Activated CD4-positive, alpha-beta memory T cell treated with anti-CD3 and anti-CD28 coated beads for 36 hours (primary cell): Measurements from ENCODE around the gene WDFY4. TPM values are rescaled to one million over a fixed set of nuclear protein-coding genes. Genes with fewer than 3 reads are reported as not detected.

ENCODE experiments used
- CTCF ChIA-PET: fragments of 350-600 bp; sonication (Branson Sonifier 250); formaldehyde crosslinking; loops from one replicate; lab custom pipeline; 2021; ENCODE audit warnings: antibody characterized with exemption, inconsistent platforms; lab: Charles Lee
- POLR2A ChIA-PET: fragments of 350-600 bp; sonication (Branson Sonifier 250); formaldehyde crosslinking; loops from one replicate; lab custom pipeline; 2021; ENCODE audit warnings: antibody characterized with exemption; lab: Charles Lee
- DNase-seq: peaks from one replicate; pipeline ENCODE4 v3.0.0-alpha.2; 2020
- H3K27ac Mint-ChIP-seq: one replicate; pipeline ENCODE4 v1.8.0; 2021; ENCODE audit warnings: mixed read lengths
- H3K27me3 Mint-ChIP-seq: one replicate; pipeline ENCODE4 v1.8.0; 2021; ENCODE audit warnings: mixed read lengths
- H3K36me3 Mint-ChIP-seq: one replicate; pipeline ENCODE4 v1.8.0; 2021; ENCODE audit warnings: mixed read lengths
- H3K4me1 Mint-ChIP-seq: one replicate; pipeline ENCODE4 v1.8.0; 2021; ENCODE audit warnings: low read depth, mixed read lengths
- H3K4me3 Mint-ChIP-seq: one replicate; pipeline ENCODE4 v1.8.0; 2021; ENCODE audit warnings: mild to moderate bottlenecking, mixed read lengths
- H3K9me3 Mint-ChIP-seq: one replicate; pipeline ENCODE4 v1.8.0; 2021; ENCODE audit warnings: mixed read lengths
- intact Hi-C: fragments of 100-400 bp; cut with micrococcal nuclease; formaldehyde crosslinking; loops from one replicate; pipeline ENCODE4 v1.15.1; 2023
- total RNA-seq, 2 experiments: library from RNA; stranded (reverse); gene quantifications; one replicate each; pipeline ENCODE4 v1.2.3, GENCODE V29; 2021

Gene WDFY4
- total RNA-seq, 2 experiments from 2014 or later: not detected

DNA sequence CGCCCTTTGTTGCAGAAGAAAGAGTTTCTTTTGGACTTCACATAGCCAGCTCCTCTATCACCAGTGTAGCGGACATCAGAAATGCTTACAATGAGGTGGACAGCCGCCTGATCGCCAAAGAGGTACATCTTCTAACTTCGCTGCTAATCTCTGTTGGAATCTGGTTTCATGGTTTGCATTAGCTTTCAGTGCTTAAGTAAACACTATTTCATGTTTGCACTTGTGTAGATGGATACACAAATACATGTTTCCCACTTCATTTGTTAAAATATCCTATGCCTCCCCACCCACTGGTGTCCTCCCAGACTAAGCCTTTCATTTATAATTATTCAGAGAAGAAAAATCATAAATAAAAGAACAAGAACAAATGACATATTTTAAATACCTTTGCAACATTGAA lies 103.9 kb downstream of the WDFY4 start:
- intact Hi-C loops: no loop called here

DNA sequence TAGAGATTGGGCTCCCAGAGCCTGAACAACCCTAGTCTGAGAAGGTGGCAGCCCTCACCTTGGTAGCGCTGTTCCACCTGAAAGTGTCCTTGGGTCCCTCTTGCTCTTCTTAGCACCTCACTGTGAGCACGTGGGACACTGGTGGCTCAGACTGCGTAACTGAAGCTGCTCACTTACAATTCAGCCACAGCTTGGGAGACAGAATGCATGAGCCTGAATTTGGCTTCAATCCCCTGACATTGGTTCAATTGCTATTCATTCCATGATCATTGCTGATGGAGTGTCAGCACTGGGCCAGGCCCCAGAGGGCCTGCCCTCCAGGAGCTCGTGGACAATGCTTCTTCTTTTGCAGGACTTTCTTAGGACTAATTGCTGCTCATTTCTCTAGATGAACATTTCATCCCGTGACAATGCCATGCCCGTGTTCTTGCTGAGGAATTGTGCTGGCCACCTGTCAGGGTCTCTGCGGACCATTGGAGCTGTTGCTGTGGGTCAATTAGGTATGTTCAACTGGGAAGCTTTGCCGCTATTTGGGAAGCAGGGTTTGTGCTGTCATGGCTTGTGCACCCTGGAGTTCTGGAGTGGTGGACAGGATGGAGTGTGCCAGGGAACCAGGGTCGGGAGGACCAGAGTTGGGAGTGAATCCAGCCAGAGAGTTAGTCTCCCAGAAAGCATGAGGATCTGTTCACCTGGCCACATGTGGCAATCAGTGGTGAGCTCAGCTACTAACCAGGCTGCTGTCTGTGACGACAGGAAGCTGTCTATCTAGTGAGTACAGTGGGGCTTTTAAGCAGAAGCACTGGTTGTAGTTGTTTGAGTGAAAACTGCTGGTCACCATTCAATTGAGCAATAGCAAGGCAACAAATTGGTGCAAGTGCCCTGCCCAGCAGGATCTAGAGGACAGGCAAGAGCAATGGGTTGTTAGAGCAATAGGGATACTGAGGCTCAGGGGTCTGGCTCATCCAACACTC lies 105.1 kb downstream of the WDFY4 start:
- no peaks in the 10 kb centered on the region for H3K36me3 Mint-ChIP-seq
- ChIA-PET POLR2A (no interaction called here), CTCF (no interaction called here)

More for the DNA sequence above, 103.9 kb downstream of the WDFY4 start:
- POLR2A ChIA-PET: no interaction called here
- Mint-ChIP-seq H3K4me1 (no peaks in the 10 kb centered on the region), H3K36me3 (no peaks in the 10 kb centered on the region), H3K27me3 (peaks cover 13% of the 10 kb centered on the region), H3K9me3 (no peaks in the 10 kb centered on the region), H3K27ac (no peak overlapping the region), H3K4me3 (no peak overlapping the region)
- CTCF ChIA-PET: no interaction called here
- no peak for DNase-seq

DNA sequence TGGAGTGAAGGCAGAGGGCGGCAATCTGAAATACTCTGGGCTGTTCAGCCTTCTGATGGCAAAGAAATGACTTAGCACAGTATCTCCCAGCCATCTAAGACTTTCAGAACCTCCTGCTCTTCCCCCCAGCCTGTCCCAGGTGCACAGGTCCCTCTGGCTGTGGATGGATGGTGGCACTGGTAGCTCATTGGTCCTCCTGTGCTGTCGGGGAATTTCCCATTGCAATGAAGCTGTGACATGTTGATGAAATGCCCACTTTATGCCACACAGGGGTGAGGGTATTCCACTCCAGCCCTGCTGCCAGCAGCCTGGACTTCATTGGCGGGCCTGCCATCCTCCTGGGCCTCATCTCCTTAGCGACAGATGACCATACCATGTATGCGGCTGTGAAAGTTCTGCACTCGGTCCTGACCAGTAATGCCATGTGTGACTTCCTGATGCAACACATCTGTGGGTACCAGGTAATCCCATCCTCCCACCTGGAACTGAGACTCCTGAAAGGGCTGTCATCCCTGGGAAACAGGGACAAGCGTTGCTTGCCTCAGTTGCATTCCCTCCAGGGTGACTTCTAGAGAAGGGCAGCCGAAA lies 105.9 kb downstream of the WDFY4 start:
- CTCF ChIA-PET: no interaction called here
- intact Hi-C loops: loop anchor here (5.0 kb wide), 1 partner anchor 387 kb away; no protein-coding TSS in a partner anchor
- DNase-seq: no peak
- no peak overlapping the region for H3K27ac Mint-ChIP-seq
- H3K27me3 Mint-ChIP-seq: peaks cover 13% of the 10 kb centered on the region
- POLR2A ChIA-PET: no interaction called here
- H3K4me3 Mint-ChIP-seq: no peak overlapping the region
- H3K9me3 Mint-ChIP-seq: no peaks in the 10 kb centered on the region
- H3K4me1 Mint-ChIP-seq: no peaks in the 10 kb centered on the region
- H3K36me3 Mint-ChIP-seq: no peaks in the 10 kb centered on the region

More for the DNA sequence above, 105.1 kb downstream of the WDFY4 start:
- no peaks in the 10 kb centered on the region for H3K9me3 Mint-ChIP-seq
- no peaks in the 10 kb centered on the region for H3K4me1 Mint-ChIP-seq
- intact Hi-C loops: loop anchor here (5.0 kb wide), 1 partner anchor 388 kb away; no protein-coding TSS in a partner anchor
- DNase-seq: no peak
- no peak overlapping the region for H3K4me3 Mint-ChIP-seq
- peaks cover 13% of the 10 kb centered on the region for H3K27me3 Mint-ChIP-seq
- no peak overlapping the region for H3K27ac Mint-ChIP-seq

DNA sequence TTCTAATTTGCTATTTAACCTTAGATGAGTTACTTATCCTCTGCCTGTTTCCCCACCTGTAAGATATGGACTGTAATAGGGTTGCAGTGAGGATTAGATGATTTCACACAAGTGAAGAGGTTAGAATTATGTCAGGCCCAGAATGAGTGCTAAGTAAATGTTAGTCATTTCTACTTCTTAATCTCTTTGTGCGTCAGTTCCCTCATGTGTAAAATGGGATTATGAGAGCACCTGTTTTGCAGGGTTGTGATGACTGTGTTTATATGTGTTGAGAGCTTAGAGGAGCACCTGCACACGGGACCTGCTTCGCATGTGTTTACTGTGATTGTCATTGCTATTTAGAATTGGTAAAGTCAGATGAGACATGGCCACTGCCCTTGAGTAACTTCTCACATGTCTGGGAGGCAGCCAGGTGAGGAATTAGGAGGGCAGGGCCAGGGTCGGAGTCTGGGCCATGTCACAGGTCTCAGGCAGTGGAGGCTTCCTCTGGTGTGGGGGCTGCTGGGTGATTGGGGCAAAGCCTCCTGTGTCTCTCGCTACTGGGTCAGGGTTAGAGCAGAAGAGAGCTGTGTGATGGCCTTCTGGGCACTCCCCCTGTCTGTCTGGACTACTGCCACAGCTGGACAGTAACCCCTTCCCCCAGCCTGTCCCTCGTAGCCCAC lies 106.7 kb downstream of the WDFY4 start:
- CTCF ChIA-PET: no interaction called here
- no peak for DNase-seq
- Mint-ChIP-seq H3K4me3 (no peak overlapping the region), H3K9me3 (no peaks in the 10 kb centered on the region), H3K27me3 (peaks cover 11% of the 10 kb centered on the region), H3K27ac (no peak overlapping the region), H3K36me3 (no peaks in the 10 kb centered on the region), H3K4me1 (no peaks in the 10 kb centered on the region)
- intact Hi-C loops: loop anchor here (5.0 kb wide), 1 partner anchor 386 kb away; no protein-coding TSS in a partner anchor
- POLR2A ChIA-PET: no interaction called here

DNA sequence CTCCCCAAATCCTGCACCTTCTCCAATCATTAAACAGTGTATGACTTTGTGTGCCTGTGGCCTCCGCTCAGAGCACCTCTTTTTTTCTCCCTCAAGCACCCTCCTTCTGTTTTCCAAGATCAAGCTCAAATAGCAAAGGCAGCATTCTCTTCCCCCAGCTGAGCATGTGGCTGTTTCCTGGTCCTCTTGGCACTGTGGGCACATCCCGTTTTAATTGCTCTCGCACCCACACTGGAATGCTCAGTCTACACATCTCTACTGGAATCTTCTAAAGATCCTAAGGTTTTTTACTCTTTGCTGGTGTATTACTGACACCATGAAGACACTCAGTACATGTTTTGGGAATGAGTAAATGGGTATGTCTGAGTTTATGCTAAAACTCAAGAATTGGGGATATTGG lies 107.4 kb downstream of the WDFY4 start:
- DNase-seq: no peak
- no peak overlapping the region for H3K4me3 Mint-ChIP-seq
- intact Hi-C loops: loop anchor here (5.0 kb wide), 1 partner anchor 385 kb away; no protein-coding TSS in a partner anchor
- no peaks in the 10 kb centered on the region for H3K9me3 Mint-ChIP-seq
- peaks cover 7% of the 10 kb centered on the region for H3K27me3 Mint-ChIP-seq
- no peaks in the 10 kb centered on the region for H3K36me3 Mint-ChIP-seq
- CTCF ChIA-PET: no interaction called here
- no peak overlapping the region for H3K27ac Mint-ChIP-seq
- no peaks in the 10 kb centered on the region for H3K4me1 Mint-ChIP-seq
- POLR2A ChIA-PET: no interaction called here

DNA sequence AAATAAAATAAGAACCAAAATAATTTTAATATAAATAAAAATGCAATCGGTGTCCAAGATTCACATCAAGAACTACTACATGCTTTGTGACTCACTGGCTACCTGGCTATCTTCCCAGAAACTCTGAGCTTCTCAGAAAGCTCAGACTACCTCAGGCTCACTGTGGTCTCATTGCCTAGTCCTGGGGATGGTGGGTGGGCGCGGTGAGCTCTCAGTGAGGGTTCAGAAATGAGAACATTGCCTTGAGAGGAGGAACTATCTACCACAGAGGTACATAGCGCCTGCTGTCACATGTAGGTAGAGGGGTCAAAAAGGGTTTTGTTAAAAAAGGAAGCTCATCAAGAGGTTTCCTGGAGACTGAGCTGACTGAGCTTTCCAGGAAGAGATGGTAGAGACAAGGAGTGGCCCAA lies 108.0 kb downstream of the WDFY4 start:
- DNase-seq: no peak
- Mint-ChIP-seq H3K4me3 (no peak overlapping the region), H3K27ac (no peak overlapping the region), H3K36me3 (no peaks in the 10 kb centered on the region), H3K9me3 (no peaks in the 10 kb centered on the region), H3K4me1 (no peaks in the 10 kb centered on the region), H3K27me3 (peaks cover 5% of the 10 kb centered on the region)
- CTCF ChIA-PET: no interaction called here
- intact Hi-C loops: loop anchor here (5.0 kb wide), 1 partner anchor 385 kb away; no protein-coding TSS in a partner anchor
- POLR2A ChIA-PET: no interaction called here

DNA sequence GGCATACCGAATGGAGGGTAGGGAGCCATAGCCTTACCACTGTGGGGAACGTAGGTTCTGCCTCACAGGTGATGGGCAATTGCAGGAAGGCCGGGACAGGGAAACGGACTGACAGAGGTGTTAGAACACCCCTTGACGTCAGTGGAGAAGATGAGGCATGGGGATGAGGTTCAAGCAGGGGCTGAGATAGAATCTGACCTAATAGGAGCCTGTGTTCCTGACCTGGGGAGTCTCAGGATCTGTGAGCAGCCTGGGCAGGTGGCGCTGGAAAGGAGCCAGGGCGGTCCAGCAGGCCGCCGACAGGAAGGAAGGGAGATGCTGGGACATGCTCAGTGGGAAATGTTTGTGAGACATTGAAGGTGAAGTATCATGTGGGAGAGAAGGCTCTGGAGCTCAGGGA lies 109.4 kb downstream of the WDFY4 start:
- no peak overlapping the region for H3K27ac Mint-ChIP-seq
- H3K27me3 Mint-ChIP-seq: peaks cover 5% of the 10 kb centered on the region
- no peak overlapping the region for H3K4me3 Mint-ChIP-seq
- no peaks in the 10 kb centered on the region for H3K9me3 Mint-ChIP-seq
- H3K36me3 Mint-ChIP-seq: no peaks in the 10 kb centered on the region
- POLR2A ChIA-PET: no interaction called here
- intact Hi-C loops: loop anchor here (5.0 kb wide), 1 partner anchor 383 kb away; no protein-coding TSS in a partner anchor
- no peaks in the 10 kb centered on the region for H3K4me1 Mint-ChIP-seq
- DNase-seq: no peak
- CTCF ChIA-PET: no interaction called here

DNA sequence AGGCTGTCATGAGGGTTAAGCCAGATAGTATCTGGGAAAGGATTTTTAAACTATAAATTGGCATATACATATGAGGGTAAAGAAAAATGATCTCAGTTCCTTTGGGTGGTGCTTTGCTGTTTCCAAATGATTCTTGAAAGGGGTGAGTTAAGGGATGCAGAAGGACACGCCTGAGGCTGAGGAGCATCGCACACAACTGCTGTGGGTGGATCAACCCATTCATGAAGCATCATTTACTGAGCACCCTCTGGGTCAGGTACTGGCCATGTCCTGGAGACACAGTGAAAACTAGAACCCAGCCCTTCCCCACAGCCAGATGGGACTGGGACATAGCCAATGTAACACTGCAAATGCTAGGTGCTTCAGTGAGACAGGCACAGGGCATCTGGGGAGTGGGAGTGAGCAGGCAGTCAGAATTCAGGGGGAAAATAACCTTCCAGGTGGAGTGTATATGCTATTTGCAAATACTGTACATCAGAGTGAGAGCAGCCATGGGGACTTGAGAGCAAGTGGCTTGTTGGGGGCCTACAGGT lies 112.1 kb downstream of the WDFY4 start:
- Mint-ChIP-seq H3K27me3 (no peaks in the 10 kb centered on the region), H3K9me3 (peaks cover 9% of the 10 kb centered on the region), H3K4me3 (no peak overlapping the region), H3K27ac (no peak overlapping the region), H3K4me1 (peaks cover 17% of the 10 kb centered on the region), H3K36me3 (peaks cover 5% of the 10 kb centered on the region)
- POLR2A ChIA-PET: no interaction called here
- CTCF ChIA-PET: no interaction called here
- intact Hi-C loops: no loop called here
- DNase-seq: no peak

DNA sequence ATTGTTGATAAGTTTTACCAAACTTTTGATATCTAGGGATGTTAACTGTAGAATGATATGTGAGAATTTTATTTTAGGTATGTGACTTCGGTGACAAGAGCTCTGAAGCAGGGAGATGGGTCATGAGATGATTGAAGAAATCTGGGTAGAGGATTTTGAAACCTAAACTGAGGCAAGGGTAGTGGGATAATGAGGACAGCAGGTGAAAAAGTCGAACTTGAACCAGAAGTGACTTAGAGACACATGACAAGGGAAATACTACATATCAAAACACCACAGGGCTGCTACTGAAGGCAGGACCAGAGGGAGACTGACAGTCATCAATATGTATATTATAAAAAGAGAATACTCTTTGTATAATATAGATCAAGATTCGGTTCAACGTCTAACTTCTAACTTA lies 113.2 kb downstream of the WDFY4 start:
- H3K9me3 Mint-ChIP-seq: peaks cover 9% of the 10 kb centered on the region
- H3K27ac Mint-ChIP-seq: no peak overlapping the region
- H3K4me3 Mint-ChIP-seq: no peak overlapping the region
- intact Hi-C loops: no loop called here
- ChIA-PET CTCF (no interaction called here), POLR2A (no interaction called here)
- no peaks in the 10 kb centered on the region for H3K27me3 Mint-ChIP-seq
- H3K4me1 Mint-ChIP-seq: peaks cover 17% of the 10 kb centered on the region
- H3K36me3 Mint-ChIP-seq: peaks cover 5% of the 10 kb centered on the region
- DNase-seq: no peak

DNA sequence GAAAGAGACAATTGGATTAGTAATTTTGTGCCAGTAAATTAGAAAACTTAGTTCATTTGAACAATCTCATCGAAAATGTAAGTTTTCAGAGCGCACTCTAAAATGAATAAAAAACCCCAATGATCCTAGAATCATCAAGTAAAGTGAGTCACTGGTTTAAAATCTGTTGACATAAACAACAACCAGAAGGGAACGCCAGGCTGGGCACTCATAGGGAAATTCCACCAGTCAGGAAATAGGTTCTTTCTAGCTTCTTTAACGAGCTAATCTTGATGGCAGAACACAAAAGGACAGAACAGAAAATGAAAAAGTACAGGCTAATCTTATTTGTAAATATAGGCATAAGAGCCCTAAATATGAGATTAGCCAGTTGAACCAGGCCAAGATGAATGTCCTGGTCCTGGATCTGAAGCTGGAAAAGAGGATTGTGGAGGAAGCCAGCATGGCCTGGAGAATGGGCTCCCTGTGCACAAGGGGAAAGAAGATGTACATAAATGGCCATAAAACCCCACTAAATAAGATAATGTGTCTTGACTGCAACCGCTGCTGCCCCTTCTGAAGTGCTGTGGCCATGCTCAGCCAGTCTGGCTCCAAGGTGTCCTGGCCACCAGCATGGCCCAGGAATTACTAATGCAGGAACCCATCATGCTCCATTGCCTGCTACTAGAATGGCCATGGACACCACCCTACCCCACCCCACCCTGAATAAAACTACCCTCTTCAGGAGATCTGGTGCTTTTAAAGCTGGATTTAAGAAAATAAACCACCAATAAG lies 114.0 kb downstream of the WDFY4 start:
- Mint-ChIP-seq H3K9me3 (peaks cover 9% of the 10 kb centered on the region), H3K4me3 (no peak overlapping the region), H3K27ac (no peak overlapping the region), H3K36me3 (peaks cover 5% of the 10 kb centered on the region), H3K4me1 (peaks cover 17% of the 10 kb centered on the region), H3K27me3 (no peaks in the 10 kb centered on the region)
- intact Hi-C loops: no loop called here
- ChIA-PET POLR2A (no interaction called here), CTCF (no interaction called here)
- DNase-seq: no peak

DNA sequence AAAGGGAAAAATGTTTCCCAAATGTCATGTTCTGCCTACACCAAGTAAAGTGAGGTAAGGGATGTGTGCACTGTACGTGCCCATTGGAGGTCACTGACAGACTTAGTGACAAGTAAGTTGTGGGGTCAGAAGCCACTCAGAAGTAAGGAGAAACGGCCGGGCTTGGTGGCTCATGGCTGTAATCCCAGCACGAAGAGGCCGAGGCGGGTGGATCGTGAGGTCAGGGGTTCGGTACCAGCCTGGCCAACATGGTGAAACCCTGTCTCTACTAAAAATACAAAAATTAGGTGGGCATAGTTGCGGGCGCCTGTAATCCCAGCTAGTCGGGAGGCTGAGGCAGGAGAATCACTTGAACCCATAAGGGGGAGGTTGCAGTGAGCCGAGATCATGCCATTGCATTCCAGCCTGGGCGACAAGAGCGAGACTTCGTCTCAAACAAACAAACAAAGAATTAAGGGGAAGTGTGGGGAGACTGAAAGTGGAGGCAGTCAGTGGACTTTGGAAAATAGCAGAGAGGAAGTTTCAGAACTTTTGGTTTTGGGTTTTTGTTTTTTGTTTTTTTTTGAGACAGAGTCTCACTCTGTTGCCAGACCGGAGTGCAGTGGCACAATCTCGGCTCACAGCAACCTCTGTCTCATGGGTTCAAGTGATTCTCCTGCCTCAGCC lies 114.8 kb downstream of the WDFY4 start:
- H3K27ac Mint-ChIP-seq: no peak overlapping the region
- peaks cover 17% of the 10 kb centered on the region for H3K4me1 Mint-ChIP-seq
- H3K9me3 Mint-ChIP-seq: peaks cover 9% of the 10 kb centered on the region
- ChIA-PET CTCF (no interaction called here), POLR2A (no interaction called here)
- H3K4me3 Mint-ChIP-seq: no peak overlapping the region
- intact Hi-C loops: no loop called here
- H3K36me3 Mint-ChIP-seq: peaks cover 5% of the 10 kb centered on the region
- H3K27me3 Mint-ChIP-seq: no peaks in the 10 kb centered on the region
- no peak for DNase-seq
